Osteoblast (primary cell): Measurements from ENCODE around the gene PTMS. TPM values are rescaled to one million over a fixed set of nuclear protein-coding genes. Genes with fewer than 3 reads are reported as not detected.
A peak's percentile ranks its signal among the peaks of the same experiment; 100 is the strongest.

ENCODE experiments used
- DNase-seq: peaks from one replicate; pipeline ENCODE4 v3.0.0; 2011; ENCODE audit warnings: low spot score, mixed read lengths; ENCODE audit not compliant: insufficient read length; ENCODE audit errors: missing footprints
- H2AFZ ChIP-seq: 2 replicates; pipeline ENCODE4 v1.6.0; 2011; ENCODE audit warnings: mild to moderate bottlenecking, low read length
- H3K27ac ChIP-seq: 2 replicates; pipeline ENCODE4 v1.5.1; 2011; ENCODE audit warnings: mild to moderate bottlenecking, low read depth, low read length, moderate library complexity
- H3K27me3 ChIP-seq: 2 replicates; pipeline ENCODE4 v1.6.0; 2012; ENCODE audit warnings: mild to moderate bottlenecking, control low read depth, inconsistent platforms, low read length, moderate library complexity; ENCODE audit not compliant: insufficient read depth
- H3K36me3 ChIP-seq: 2 replicates; pipeline ENCODE4 v1.5.1; 2011; ENCODE audit warnings: mild to moderate bottlenecking, low read length, control low read depth, moderate library complexity; ENCODE audit not compliant: insufficient read depth
- H3K4me1 ChIP-seq: 2 replicates; pipeline ENCODE4 v1.5.1; 2011; ENCODE audit warnings: mild to moderate bottlenecking, low read length, control low read depth, moderate library complexity; ENCODE audit not compliant: insufficient read depth
- H3K4me2 ChIP-seq: 2 replicates; pipeline ENCODE4 v1.6.0; 2011; ENCODE audit warnings: mild to moderate bottlenecking, low read length; ENCODE audit not compliant: insufficient read depth
- H3K4me3 ChIP-seq: fragments of 200-600 bp; sonication (generic); 3 replicates; pipeline ENCODE4 v1.5.1; 2012; ENCODE audit warnings: mild to moderate bottlenecking, low read length, inconsistent platforms; ENCODE audit not compliant: insufficient read depth
- H3K79me2 ChIP-seq: 2 replicates; pipeline ENCODE4 v1.6.0; 2012; ENCODE audit warnings: mild to moderate bottlenecking, low read length, control low read depth, inconsistent platforms; ENCODE audit not compliant: insufficient read depth
- H3K9me3 ChIP-seq: 2 replicates; pipeline ENCODE4 v1.5.1; 2011; ENCODE audit warnings: low read depth, low read length, control low read depth
- H4K20me1 ChIP-seq: 2 replicates; pipeline ENCODE4 v1.6.0; 2012; ENCODE audit warnings: mild to moderate bottlenecking, low read length, control low read depth; ENCODE audit not compliant: insufficient read depth
- total RNA-seq: library from RNA; depleted of rRNA; stranded (reverse); fragments of >200 nt; gene quantifications from 2 replicates; pipeline ENCODE4 v1.2.3, GENCODE V29; 2012
- TF ChIP-seq, protein P1 (sequence below): IDR thresholded peaks from 2 replicates; pipeline ENCODE4 v1.5.1; 2011; ENCODE audit warnings: mild to moderate bottlenecking, low read depth, low read length, moderate library complexity; ENCODE audit errors: extremely low read depth

The PTMS gene
- total RNA-seq, 1 donor: 72.7 TPM

- H3K4me3 ChIP-seq: peak overlapping the region; percentile 67
- TF ChIP-seq, protein P1, sequence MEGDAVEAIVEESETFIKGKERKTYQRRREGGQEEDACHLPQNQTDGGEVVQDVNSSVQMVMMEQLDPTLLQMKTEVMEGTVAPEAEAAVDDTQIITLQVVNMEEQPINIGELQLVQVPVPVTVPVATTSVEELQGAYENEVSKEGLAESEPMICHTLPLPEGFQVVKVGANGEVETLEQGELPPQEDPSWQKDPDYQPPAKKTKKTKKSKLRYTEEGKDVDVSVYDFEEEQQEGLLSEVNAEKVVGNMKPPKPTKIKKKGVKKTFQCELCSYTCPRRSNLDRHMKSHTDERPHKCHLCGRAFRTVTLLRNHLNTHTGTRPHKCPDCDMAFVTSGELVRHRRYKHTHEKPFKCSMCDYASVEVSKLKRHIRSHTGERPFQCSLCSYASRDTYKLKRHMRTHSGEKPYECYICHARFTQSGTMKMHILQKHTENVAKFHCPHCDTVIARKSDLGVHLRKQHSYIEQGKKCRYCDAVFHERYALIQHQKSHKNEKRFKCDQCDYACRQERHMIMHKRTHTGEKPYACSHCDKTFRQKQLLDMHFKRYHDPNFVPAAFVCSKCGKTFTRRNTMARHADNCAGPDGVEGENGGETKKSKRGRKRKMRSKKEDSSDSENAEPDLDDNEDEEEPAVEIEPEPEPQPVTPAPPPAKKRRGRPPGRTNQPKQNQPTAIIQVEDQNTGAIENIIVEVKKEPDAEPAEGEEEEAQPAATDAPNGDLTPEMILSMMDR: no peak
- no peaks in the 10 kb centered on the region for H3K27me3 ChIP-seq
- H3K79me2 ChIP-seq: no peaks in the 10 kb centered on the region
- H3K36me3 ChIP-seq: no peaks in the 10 kb centered on the region
- H3K4me2 ChIP-seq: peak overlapping the region; percentile 66
- peaks cover 6% of the 10 kb centered on the region for H3K4me1 ChIP-seq
- peak overlapping the region; percentile 21 for H2AFZ ChIP-seq
- DNase-seq: peak; percentile 90
- H3K27ac ChIP-seq: no peak overlapping the region
- H3K9me3 ChIP-seq: no peaks in the 10 kb centered on the region
- no peaks in the 10 kb centered on the region for H4K20me1 ChIP-seq
Observed at GRCh38 chr12:6778217-6778573, 12.0 kb downstream of the PTMS start.

DNA sequence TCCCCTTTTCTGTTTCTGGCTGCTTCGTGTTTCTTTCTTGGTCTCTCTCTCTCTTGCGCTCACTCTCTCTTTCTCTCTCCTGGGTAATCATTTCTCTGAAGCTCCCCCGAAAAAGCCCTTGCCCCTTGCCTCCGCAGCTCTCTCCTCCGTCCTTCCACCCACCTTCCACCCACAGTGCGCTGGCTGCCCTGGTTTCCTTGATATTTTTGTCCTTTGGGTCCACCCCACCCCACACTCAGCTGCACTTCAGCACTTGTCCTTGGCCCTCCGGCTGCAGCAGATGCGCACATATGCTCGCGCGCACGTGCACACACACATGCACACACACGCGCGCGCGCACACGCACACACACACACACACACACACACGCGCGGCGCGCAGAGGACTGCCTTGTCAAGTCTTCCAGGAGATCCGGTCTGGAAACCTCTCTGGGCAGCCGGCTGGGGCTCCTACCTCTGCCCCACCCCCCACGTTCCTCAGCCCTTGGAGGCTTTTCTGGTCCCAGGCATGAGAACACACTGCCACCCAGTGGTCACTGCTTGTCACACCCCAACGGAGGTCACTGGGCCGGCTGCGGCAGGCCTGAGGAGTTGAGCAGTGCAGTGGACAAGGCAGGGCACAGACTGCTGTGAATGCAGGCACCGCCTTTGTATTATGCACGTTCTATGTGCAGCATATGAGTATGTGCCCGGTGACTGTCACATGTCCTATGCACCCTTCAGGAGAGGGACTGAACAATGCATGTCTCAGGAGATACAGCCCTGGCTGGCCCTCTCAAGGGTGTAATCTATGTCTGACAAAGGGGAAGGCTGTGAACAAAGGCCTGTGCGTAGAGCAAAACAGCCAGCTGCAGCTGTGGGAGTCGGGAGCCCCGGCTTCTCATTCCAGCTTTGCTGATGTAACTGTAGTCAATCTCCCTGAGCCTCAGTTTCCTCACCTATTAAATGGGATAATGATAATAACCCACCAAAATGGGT is 12.7 kb downstream of the PTMS start:
- Histone ChIP-seq H2AFZ (peak overlapping the region; percentile 37), H3K9me3 (no peaks in the 10 kb centered on the region), H4K20me1 (no peaks in the 10 kb centered on the region), H3K36me3 (no peaks in the 10 kb centered on the region), H3K79me2 (no peaks in the 10 kb centered on the region), H3K4me1 (peaks cover 6% of the 10 kb centered on the region), H3K27ac (no peak overlapping the region), H3K27me3 (no peaks in the 10 kb centered on the region), H3K4me3 (peak overlapping the region; percentile 67), H3K4me2 (peak overlapping the region; percentile 66)
- peak; percentile 99 for DNase-seq
- TF ChIP-seq, protein P1: peak; percentile 90

- peaks cover 10% of the 10 kb centered on the region for H3K4me1 ChIP-seq
- TF ChIP-seq, protein P1: no peak
- DNase-seq: peak; percentile 43
- no peaks in the 10 kb centered on the region for H3K27me3 ChIP-seq
- no peaks in the 10 kb centered on the region for H3K79me2 ChIP-seq
- no peaks in the 10 kb centered on the region for H3K36me3 ChIP-seq
- H3K27ac ChIP-seq: no peak overlapping the region
- H3K4me2 ChIP-seq: no peak overlapping the region
- no peak overlapping the region for H3K4me3 ChIP-seq
- H4K20me1 ChIP-seq: no peaks in the 10 kb centered on the region
- no peak overlapping the region for H2AFZ ChIP-seq
- no peaks in the 10 kb centered on the region for H3K9me3 ChIP-seq
Observed at GRCh38 chr12:6779708-6780432, 13.7 kb downstream of the PTMS start.

- Histone ChIP-seq H2AFZ (no peak overlapping the region), H3K27me3 (no peaks in the 10 kb centered on the region), H3K4me1 (peaks cover 10% of the 10 kb centered on the region), H3K36me3 (no peaks in the 10 kb centered on the region), H3K9me3 (no peaks in the 10 kb centered on the region), H3K4me3 (no peak overlapping the region), H3K79me2 (no peaks in the 10 kb centered on the region), H3K27ac (no peak overlapping the region), H4K20me1 (no peaks in the 10 kb centered on the region), H3K4me2 (no peak overlapping the region)
- TF ChIP-seq, protein P1: no peak
- peak; percentile 21 for DNase-seq
Observed at GRCh38 chr12:6780573-6780972, 14.4 kb downstream of the PTMS start.
